Lower leg skin (tissue), 3 donors: ENCODE data around the gene TENM4.

ENCODE experiments used
- POLR2A ChIP-seq, 2 donors: fragments of 450-650 bp; IDR thresholded peaks; one replicate each; pipeline ENCODE4 v1.6.1; 2016 to 2017; ENCODE audit warnings: antibody characterized with exemption in 2 of 2, mild to moderate bottlenecking in 1 of 2, moderate library complexity in 1 of 2
- TF ChIP-seq, protein P1 (sequence below), 3 donors: fragments of 450-650 bp; IDR thresholded peaks; one replicate each; pipeline ENCODE4 v1.5.1; 2016; ENCODE audit warnings: antibody characterized with exemption in 3 of 3, mild to moderate bottlenecking in 3 of 3, moderate library complexity in 2 of 3

DNA sequence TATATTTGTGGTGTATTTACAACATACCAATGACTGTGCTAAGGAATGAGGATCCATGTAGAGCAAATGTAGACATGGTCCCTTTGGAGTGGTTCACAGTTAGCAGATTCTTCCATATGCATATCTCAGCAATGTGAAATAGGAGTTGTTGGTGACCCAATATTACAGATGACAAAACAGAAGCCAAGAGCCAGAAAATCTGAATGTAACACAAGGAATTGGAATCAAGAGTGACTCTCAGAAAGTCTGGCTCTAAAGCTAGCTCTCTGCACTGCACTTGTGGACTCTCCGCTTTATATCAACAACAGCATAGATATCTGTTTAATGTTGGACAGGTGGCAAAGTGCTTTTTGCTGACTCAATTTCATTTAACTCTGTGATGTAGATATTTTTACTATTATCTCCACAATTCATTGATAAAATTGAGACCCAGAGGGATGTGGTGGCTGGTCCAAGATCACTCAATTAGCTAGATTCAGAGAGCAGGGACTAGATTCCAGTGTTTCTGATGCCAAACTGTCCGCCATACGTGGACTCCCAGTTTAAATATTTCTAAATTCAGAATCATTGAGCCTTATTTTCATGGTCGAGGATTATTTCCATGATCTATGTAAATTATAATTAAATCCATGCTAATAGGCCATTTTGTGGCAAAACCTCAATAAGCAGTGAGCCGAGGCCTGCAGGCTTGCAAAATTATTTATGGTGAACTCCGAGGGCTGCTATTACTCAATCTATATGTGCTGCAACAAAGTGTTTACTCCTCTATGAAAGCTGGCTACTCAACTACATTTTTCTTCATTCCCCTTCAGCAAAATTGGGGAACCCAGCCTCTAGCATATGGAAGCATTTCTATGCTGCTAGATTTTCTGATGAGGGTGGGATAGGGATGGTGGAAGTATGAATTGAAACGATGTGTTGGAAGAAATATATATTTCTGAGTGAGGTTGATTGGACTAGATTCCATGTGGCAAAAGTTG lies 21.1 kb upstream of the TENM4 start:
- no peak for TF ChIP-seq POLR2A (IDR thresholded peaks at IDR 0.05)
- TF ChIP-seq, protein P1, sequence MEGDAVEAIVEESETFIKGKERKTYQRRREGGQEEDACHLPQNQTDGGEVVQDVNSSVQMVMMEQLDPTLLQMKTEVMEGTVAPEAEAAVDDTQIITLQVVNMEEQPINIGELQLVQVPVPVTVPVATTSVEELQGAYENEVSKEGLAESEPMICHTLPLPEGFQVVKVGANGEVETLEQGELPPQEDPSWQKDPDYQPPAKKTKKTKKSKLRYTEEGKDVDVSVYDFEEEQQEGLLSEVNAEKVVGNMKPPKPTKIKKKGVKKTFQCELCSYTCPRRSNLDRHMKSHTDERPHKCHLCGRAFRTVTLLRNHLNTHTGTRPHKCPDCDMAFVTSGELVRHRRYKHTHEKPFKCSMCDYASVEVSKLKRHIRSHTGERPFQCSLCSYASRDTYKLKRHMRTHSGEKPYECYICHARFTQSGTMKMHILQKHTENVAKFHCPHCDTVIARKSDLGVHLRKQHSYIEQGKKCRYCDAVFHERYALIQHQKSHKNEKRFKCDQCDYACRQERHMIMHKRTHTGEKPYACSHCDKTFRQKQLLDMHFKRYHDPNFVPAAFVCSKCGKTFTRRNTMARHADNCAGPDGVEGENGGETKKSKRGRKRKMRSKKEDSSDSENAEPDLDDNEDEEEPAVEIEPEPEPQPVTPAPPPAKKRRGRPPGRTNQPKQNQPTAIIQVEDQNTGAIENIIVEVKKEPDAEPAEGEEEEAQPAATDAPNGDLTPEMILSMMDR (IDR thresholded peaks at IDR 0.05): no peak
